ENCODE results near the gene KRTAP4-5. TPM values are rescaled to one million over a fixed set of nuclear protein-coding genes. Genes with fewer than 3 reads are reported as not detected.
"Not testable (repeated sequence)": the region's sequence is repeated elsewhere in the genome, so short reads cannot be mapped to it uniquely, and the experiment has no call there.

KRTAP4-5 gene
- total RNA-seq, 1 donor from 2014 or later: not detected

- ATAC-seq (no peak), DNase-seq (ENCODE audit: missing footprints) (no peak)
- intact Hi-C loops (cut with DNase I): no loop called here
Measured at GRCh38 chr17:41150026-41150425, 401 bp upstream of the KRTAP4-5 start.

DNA sequence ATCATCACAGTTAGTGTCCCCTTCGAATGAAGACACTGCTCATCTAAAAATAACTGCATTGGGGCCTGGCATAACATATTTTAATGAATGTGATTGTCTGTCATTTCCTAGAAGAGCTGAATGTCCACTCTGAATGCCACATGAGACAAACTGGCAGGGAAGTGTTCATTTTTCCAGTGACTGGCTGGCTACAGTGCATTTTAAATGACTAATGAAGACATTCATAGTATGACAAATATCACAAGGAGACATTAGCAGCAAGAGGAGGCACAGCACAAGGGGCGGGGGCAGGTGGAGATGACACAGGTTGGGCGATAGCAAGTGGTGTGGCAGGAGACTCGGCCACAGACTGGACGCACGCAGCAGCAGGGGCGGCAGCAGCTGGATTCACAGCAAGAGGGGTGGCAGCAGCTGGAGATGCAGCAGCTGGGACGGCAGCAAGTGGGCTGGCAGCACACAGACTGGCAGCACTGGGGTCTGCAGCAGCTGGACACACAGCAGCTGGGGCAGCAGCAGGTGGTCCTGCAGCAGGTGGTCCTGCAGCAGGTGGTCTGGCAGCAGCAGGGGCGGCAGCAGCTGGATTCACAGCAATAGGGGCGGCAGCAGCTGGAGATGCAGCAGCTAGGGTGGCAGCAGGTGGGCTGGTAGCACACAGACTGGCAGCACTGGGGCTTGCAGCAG is 514 bp downstream of the KRTAP4-5 start:
- intact Hi-C loops (cut with DNase I); DNase-seq (ENCODE audit: missing footprints); ATAC-seq: not testable (repeated sequence)

DNA sequence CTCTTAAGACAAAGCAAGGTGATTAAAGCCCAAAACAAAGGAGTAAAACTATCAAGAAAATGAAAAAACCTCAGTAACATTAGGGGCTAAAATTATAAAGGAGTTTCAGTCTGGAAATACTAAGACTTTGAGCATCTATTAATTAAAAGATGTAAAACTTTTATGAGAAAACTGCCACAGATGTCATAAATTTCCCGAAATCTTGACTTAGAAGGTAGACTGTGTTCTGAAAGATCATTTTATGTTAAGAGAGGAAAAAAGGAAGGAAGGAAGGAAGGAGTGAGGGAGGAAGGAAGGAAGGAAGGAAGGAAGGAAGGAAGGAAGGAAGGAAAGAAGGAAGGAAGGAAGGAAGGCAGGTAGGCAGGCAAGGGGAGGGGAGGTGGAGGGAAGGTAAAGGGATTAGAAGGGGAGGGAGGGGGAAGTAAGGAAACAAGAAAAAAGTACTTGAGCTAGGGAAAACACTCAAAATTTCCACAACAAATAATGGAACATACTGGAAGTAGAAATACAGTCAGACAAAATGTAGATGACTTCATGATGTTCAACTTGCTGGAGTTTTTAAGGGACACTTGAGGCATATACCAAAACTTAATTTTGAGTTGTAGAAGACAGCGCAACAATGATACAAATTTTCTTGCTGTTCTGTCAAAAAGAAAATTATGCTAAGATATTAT is 2.0 kb downstream of the KRTAP4-5 start:
- intact Hi-C loops (cut with DNase I): no loop called here
- DNase-seq (ENCODE audit: missing footprints) (no peak), ATAC-seq (no peak)

DNA sequence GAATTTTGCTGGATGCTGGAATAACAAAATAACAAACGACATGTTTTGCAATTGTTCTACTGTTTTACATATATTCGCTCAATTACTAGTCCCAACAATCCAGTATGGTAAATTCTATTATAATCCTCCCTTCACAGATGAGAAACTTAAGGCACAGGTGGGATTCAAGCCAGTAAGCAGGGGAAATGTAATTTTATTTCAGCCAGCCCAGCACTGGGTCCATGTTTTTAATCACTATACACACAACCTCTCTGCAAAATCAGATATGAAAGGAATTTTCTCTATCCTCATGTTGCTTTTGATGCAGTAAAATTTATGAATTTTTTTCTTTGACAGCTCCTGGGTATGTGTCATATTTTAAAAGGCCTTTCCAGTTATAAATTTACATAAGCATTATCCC is 4.4 kb downstream of the KRTAP4-5 start:
- intact Hi-C loops (cut with DNase I): no loop called here
- DNase-seq (ENCODE audit: missing footprints): no peak
- ATAC-seq: no peak

DNA sequence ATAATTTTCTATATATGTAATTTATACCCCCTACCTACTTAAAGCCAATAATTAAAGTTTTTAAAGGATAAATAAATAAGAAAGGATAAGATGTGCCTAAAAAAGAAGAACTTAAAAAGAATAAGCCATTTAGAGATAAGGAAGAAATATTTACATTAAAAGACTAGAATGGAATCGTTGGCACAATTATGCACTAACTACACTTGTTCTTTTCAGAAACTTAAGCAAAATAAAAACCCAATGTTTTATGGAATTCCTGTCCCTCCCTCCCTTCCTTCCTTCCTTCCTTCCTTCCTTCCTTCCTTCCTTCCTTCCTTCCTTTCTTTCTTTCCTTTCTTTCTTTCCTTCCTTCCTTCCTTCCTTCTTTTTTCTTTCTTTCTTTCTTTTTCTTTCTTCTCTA is 4.8 kb downstream of the KRTAP4-5 start:
- intact Hi-C loops (cut with DNase I): no loop called here
- ATAC-seq: no peak
- no peak for DNase-seq (ENCODE audit: missing footprints)

GRCh38 chr17:41141361-41141760 is 8.3 kb downstream of the KRTAP4-5 start:
- intact Hi-C loops (cut with DNase I): no loop called here
- DNase-seq (ENCODE audit: missing footprints) (no peak), ATAC-seq (no peak)

GRCh38 chr17:41140360-41141131 is 9.1 kb downstream of the KRTAP4-5 start, which contains the start of gene KRTAP4-6:
KRTAP4-6 (minus strand) TSS chr17:41140544; CDS start chr17:41140487, 57 bp downstream.
- intact Hi-C loops (cut with DNase I): no loop called here
- no peak for DNase-seq (ENCODE audit: missing footprints)
- no peak for ATAC-seq

DNA sequence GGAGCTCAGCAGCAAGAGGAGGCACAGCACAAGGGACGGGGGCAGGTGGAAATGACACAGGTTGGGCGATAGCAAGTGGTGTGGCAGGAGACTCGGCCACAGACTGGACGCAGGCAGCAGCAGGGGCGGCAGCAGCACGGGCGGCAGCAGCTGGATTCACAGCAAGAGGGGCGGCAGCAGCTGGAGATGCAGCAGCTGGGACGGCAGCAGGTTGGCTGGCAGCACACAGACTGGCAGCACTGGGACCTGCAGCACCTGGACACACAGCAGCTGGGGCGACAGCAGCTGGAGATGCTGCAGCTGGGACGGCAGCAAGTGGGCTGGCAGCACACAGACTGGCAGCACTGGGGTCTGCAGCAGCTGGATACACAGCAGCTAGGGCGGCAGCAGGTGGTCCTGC is 9.8 kb downstream of the KRTAP4-5 start:
- ATAC-seq: not testable (repeated sequence)

DNA sequence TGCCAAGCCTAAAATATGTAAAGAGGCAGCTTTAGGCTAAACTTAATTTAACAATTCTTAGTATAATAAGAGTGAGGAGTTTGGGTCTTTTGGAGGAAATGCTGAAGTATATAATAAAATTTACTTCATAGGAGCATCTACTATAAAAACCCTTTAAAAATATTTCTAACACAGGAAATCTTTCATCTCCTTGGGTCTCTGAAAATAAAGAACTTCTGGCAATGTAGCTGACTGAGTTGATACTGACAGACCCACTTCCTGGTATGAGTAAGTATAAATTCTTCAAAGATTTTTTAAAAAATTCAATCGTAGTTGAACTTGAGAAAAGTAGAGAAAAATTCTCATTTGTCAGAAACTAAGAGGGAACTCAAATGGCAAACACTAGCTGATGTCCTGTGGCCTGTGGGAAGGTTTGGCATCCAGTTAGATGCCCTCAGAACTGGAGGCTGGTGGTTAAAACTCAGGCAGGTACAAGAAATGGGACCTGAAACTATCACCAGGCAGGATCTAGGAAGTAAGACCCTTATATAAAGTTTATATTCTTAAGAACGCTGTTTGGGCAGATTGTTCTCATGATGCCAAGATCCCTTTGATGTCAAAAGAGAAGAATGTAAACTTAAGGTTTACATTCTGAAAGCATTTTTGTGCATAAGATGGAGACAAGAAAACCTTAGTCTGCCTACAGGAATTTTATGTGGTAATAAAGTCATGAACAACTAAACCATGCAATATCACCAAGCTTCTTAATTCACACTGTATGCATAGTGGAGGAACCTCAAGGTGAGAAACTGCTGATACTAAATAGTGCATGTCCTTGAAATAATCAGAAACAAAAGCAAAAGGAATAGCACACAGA is 15.5 kb downstream of the KRTAP4-5 start:
- no peak for ATAC-seq
- intact Hi-C loops (cut with DNase I): no loop called here
- no peak for DNase-seq (ENCODE audit: missing footprints)

More for the DNA sequence above, 9.8 kb downstream of the KRTAP4-5 start:
- intact Hi-C loops (cut with DNase I); DNase-seq (ENCODE audit: missing footprints): not testable (repeated sequence)

- no peak for ATAC-seq
- DNase-seq (ENCODE audit: missing footprints): no peak
- intact Hi-C loops (cut with DNase I): no loop called here
Measured at GRCh38 chr17:41131979-41132378, 17.6 kb downstream of the KRTAP4-5 start.

- ATAC-seq (no peak), DNase-seq (ENCODE audit: missing footprints) (no peak)
- intact Hi-C loops (cut with DNase I): no loop called here
Measured at GRCh38 chr17:41127371-41127770, 22.3 kb downstream of the KRTAP4-5 start.

- ATAC-seq (no peak), DNase-seq (ENCODE audit: missing footprints) (no peak)
- intact Hi-C loops (cut with DNase I): no loop called here
Measured at GRCh38 chr17:41126412-41126811, 23.2 kb downstream of the KRTAP4-5 start.

DNA sequence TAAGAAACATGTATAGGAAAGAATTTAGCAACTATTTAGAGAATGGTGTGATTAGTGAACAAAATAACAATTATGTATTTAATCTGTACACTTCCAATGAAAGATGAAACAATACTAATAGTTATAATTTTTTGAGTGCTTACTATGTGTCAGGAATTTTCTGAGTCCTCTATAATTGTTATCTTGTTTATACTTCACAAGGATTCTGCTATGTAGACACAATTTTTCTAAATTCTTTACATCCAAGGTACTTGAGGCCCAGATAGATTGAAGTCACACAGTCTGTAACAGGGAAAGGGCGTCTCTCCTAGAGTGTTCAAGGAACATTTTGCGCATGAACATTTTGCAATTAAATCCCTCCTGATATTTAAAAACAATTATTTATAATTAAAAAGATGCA is 24.6 kb downstream of the KRTAP4-5 start:
- intact Hi-C loops (cut with DNase I): no loop called here
- ATAC-seq: no peak
- no peak for DNase-seq (ENCODE audit: missing footprints)

DNA sequence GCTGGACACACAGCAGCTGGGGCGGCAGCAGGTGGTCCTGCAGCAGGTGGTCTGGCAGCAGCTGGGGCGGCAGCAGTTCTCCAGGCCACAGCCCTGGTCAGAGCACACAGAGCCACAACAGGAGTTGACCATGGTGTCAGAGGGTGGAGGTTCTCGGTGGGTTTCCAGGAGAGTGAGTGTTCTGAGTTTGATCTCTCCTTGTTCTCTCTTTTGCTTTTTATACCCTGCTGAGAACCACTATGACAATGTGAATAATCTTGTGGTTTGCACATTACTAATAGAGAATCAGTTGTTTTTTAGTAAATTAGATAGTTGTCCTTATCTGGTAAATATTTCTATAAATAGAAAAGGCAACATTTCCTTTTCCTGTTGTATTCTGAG is 25.6 kb downstream of the KRTAP4-5 start, which contains the start of gene KRTAP4-12:
Gene KRTAP4-12 (minus strand): TSS at position 192 of the 381 bp plus-strand sequence. CDS start 60 bp downstream, at position 132.
- intact Hi-C loops (cut with DNase I); ATAC-seq: not testable (repeated sequence)

GRCh38 chr17:41123292-41123990 is 26.2 kb downstream of the KRTAP4-5 start:
- ATAC-seq; intact Hi-C loops (cut with DNase I); DNase-seq (ENCODE audit: missing footprints): not testable (repeated sequence)

More for the DNA sequence above, 25.6 kb downstream of the KRTAP4-5 start, which contains the start of gene KRTAP4-12:
- DNase-seq (ENCODE audit: missing footprints): not testable (repeated sequence)

DNA sequence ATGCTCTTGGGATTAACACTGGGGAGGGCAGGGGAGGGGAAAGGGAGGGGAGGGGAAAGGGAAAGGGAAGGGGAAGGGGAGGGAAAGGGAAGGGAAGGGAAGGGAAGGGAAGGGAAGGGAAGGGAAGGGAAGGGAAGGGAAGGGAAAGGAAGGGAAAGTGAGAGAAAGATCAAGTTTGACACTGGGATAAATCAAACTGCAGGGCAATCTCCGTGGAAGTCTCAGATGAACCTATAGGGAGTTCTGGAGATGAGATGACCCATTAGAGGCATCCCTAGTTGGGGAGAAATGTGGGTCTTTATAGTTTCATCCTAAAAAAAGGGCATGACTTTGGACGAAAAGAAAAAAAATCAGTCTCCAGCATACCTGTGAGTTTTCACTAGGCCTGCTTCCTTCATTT is 27.9 kb downstream of the KRTAP4-5 start:
- ATAC-seq (no peak), DNase-seq (ENCODE audit: missing footprints) (no peak)
- intact Hi-C loops (cut with DNase I): no loop called here

DNA sequence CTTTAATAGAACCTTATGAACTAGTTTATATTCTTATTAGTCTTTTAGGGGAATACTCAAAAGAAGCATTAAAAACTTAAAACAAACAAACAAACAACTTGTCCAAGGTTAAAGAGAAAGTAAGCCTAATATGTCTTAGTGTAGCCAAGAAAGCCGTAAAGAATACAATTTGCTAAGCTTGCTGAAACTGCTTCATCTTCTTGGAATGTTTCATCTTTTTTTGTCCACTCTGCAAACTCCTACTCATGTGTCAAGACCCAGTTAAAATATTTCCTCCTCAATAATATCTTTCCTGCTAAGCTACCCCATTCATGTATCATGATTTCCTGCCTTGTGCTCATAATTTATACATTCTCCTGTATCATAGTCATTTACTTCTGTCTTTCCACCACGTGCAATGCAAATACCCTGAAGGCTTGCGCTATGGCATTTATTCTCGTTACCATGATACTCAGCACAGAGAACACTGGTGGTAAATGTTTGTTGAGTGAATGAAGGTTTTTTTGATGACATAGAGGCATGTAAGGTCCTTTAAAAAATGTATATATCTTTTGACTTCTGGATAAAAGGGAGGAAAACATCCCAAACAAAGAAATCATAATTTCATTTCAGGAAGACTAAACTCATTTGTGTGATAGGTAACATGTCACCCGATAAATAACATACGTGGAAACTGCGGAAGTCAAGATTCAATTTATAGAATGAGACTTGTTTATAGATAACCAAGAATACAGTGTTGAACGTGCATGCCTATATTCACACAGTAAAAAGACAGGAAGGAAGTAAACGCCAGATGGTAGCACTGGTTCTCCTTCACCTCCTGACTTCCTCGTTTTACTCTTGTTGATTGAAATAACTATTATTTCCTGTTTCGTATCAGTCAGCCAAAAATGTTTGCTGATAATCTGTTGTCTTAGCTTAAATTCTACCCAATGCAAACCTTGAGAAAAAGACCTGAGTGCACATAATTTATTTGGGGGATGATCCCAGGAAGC is 29.6 kb downstream of the KRTAP4-5 start:
- intact Hi-C loops (cut with DNase I); ATAC-seq; DNase-seq (ENCODE audit: missing footprints): not testable (repeated sequence)
